Osteocyte (in vitro differentiated cells): ENCODE data around the gene SMURF1. TPM values are rescaled to one million over a fixed set of nuclear protein-coding genes. Genes with fewer than 3 reads are reported as not detected.
A peak's percentile ranks its signal among the peaks of the same experiment; 100 is the strongest.

Experiments
- DNase-seq: peaks from one replicate; pipeline ENCODE4 v3.0.0; 2021; ENCODE audit warnings: mixed read lengths; ENCODE audit not compliant: unreplicated experiment; ENCODE audit errors: extremely low spot score
- H3K27ac Mint-ChIP-seq: one replicate; pipeline ENCODE4 v1.8.0; 2021; ENCODE audit warnings: mild to moderate bottlenecking, mixed read lengths; ENCODE audit not compliant: unreplicated experiment
- H3K27me3 Mint-ChIP-seq: one replicate; pipeline ENCODE4 v1.8.0; 2021; ENCODE audit warnings: mixed read lengths; ENCODE audit not compliant: unreplicated experiment
- H3K36me3 Mint-ChIP-seq: one replicate; pipeline ENCODE4 v1.8.0; 2021; ENCODE audit warnings: mixed read lengths; ENCODE audit not compliant: unreplicated experiment
- H3K4me1 Mint-ChIP-seq: one replicate; pipeline ENCODE4 v1.8.0; 2021; ENCODE audit warnings: mixed read lengths; ENCODE audit not compliant: unreplicated experiment
- H3K4me3 Mint-ChIP-seq: one replicate; pipeline ENCODE4 v1.8.0; 2021; ENCODE audit warnings: mild to moderate bottlenecking, moderate library complexity, mixed read lengths; ENCODE audit not compliant: unreplicated experiment
- H3K9me3 Mint-ChIP-seq: one replicate; pipeline ENCODE4 v1.8.0; 2021; ENCODE audit warnings: mixed read lengths; ENCODE audit not compliant: unreplicated experiment
- total RNA-seq: library from RNA; stranded (reverse); gene quantifications from 2 replicates; pipeline ENCODE4 v1.2.1, GENCODE V29; 2021
- TF ChIP-seq, protein P1 (sequence below): fragments of 200-600 bp; sonication (generic); IDR thresholded peaks from 2 replicates; pipeline ENCODE4 v1.5.0; 2021; ENCODE audit warnings: antibody characterized with exemption, mild to moderate bottlenecking, moderate library complexity

Gene SMURF1
- total RNA-seq, 1 donor from 2014 or later, result 24.1 TPM

DNA sequence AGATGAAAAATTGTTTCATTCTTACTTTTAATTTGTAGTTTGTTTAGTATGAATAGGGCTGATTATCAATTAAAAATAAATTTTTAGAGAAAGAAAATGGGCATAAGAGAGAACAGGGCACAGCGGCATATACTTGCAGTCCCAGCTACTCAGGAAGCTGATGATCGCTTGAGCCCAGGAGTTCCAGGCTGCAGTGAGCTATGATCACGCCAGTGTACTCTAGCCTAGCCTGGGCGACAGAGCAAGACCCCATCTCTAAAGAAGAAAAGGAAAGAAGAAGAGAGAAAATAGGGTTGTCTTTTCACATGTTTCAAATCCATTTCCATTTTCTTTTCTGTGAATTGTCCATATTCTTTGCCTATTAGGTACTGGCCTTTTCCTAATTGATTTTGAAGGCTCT, 8.0 kb downstream of the SMURF1 start:
- DNase-seq, result no peak
- peaks cover 2% of the 10 kb centered on the region for H3K36me3 Mint-ChIP-seq
- no peak overlapping the region for H3K4me3 Mint-ChIP-seq
- H3K9me3 Mint-ChIP-seq, result no peaks in the 10 kb centered on the region
- peaks cover 73% of the 10 kb centered on the region for H3K4me1 Mint-ChIP-seq
- TF ChIP-seq, protein P1, sequence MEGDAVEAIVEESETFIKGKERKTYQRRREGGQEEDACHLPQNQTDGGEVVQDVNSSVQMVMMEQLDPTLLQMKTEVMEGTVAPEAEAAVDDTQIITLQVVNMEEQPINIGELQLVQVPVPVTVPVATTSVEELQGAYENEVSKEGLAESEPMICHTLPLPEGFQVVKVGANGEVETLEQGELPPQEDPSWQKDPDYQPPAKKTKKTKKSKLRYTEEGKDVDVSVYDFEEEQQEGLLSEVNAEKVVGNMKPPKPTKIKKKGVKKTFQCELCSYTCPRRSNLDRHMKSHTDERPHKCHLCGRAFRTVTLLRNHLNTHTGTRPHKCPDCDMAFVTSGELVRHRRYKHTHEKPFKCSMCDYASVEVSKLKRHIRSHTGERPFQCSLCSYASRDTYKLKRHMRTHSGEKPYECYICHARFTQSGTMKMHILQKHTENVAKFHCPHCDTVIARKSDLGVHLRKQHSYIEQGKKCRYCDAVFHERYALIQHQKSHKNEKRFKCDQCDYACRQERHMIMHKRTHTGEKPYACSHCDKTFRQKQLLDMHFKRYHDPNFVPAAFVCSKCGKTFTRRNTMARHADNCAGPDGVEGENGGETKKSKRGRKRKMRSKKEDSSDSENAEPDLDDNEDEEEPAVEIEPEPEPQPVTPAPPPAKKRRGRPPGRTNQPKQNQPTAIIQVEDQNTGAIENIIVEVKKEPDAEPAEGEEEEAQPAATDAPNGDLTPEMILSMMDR, result no peak
- H3K27me3 Mint-ChIP-seq, result no peaks in the 10 kb centered on the region
- peak overlapping the region; percentile 13 for H3K27ac Mint-ChIP-seq

DNA sequence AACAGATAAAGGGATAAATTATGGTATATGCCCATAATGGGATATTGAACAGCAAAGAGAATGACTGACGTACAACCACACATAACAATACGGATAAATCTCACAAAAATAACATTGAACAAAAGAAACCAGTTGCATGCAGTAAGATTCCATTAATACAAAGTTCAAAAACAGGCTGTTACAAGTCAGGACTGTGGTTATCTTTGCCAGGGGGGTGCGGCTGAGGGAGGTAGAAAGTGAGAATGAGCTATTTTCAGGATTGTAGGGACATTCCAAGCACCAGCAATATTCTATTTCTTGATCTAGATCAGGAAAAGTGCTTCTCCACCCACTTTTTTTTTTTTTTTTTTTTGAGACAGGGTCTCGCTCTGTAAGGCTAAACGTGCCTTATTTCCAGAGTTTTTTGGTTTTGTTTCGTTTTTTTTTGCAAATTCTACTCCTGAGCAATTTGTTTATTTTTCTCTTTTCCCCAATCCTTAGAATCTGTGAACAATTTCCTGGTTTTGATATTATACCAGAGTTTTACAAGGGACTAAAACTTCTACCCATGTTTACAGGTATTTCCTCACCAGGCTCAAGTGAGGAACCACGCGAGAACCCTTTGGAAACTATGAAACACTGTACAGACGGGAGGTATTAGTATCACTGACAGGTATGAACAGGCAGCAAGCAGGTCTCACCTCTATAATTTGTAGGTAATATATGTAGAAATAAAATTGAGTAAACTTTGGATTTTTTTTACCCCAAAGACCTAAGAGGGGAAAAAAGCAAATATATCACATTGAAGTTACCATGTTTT, 9.9 kb downstream of the SMURF1 start:
- TF ChIP-seq, protein P1, result no peak
- Mint-ChIP-seq H3K4me3 (no peak overlapping the region), H3K9me3 (no peaks in the 10 kb centered on the region), H3K27ac (no peak overlapping the region), H3K36me3 (peaks cover 2% of the 10 kb centered on the region), H3K27me3 (no peaks in the 10 kb centered on the region), H3K4me1 (peaks cover 59% of the 10 kb centered on the region)
- no peak for DNase-seq

DNA sequence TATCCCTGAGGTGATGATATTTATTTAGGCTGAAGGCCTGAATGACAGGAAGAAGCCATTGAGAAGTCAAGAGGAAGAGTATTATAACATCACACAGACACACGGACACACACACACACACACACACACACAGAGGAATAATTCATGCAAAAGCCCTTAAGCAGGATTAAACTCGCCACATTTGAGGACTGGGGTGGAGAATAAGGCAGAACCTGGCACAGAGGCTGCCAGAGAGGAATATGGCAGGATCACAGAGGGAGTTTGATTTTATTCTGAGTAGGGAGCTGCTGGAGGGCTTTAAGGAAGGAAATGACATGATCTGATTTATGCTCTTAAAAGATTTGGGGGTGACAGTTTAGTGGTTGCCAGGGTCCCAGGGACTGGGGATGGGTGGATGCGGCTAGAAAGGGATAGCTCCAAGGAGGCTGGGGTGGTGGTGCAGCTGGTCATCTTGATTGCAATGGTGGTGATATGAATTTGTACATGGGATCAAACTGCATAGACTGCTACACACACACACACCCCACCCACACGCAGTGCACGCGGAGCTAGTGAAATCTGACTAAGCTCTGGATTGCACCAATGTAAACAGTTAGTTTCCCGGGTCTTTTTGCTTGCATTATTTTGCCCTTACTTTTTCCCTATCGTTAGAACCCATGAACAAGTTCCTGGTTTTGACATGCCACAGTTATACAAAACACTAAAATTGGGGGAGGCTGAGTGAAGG, 11.2 kb downstream of the SMURF1 start:
- no peaks in the 10 kb centered on the region for H3K9me3 Mint-ChIP-seq
- H3K4me1 Mint-ChIP-seq, result peaks cover 59% of the 10 kb centered on the region
- no peaks in the 10 kb centered on the region for H3K27me3 Mint-ChIP-seq
- DNase-seq, result no peak
- TF ChIP-seq, protein P1, result no peak
- no peak overlapping the region for H3K4me3 Mint-ChIP-seq
- peaks cover 2% of the 10 kb centered on the region for H3K36me3 Mint-ChIP-seq
- peak overlapping the region; percentile 17 for H3K27ac Mint-ChIP-seq

DNA sequence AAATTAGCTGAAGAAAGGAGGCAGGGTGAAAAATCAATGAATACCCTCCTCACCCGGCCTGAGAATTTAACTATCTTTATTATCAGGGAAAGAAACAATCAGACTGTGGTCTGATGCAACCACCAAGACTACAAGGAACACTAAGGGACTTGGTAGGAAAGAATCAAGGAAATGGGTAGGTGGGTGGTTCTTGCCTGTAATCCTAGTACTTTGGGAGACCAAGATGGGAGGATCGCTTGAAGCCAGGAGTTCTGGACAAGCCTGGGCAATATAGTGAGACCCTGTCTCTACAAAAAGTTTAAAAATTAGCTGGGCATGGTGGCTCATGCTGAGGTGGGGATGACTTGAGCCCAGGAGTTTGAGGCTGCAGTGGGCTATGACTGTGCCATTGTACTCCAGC, 12.6 kb downstream of the SMURF1 start:
- peaks cover 2% of the 10 kb centered on the region for H3K36me3 Mint-ChIP-seq
- peaks cover 55% of the 10 kb centered on the region for H3K4me1 Mint-ChIP-seq
- DNase-seq, result no peak
- H3K27ac Mint-ChIP-seq, result no peak overlapping the region
- no peak overlapping the region for H3K4me3 Mint-ChIP-seq
- no peaks in the 10 kb centered on the region for H3K9me3 Mint-ChIP-seq
- TF ChIP-seq, protein P1, result no peak
- H3K27me3 Mint-ChIP-seq, result no peaks in the 10 kb centered on the region

DNA sequence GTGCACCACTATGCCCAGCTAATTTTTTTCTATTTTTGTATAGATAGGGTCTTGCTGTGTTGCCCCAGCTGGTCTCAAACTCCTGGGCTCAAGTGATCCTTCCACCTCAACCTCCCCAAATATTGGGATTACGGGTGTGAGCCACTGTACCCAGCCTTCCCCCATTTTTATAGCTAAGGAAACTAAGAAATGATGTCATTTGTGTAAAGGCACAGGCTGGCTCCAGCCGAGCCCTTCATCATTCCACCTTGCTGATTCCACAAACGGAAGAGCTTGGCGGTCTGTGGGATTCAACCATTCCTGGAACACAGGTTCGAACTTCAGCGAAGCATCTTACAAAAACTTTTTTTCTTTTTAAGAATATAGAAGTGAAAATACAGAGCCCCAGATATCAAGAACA, 14.4 kb downstream of the SMURF1 start:
- H3K27me3 Mint-ChIP-seq, result no peaks in the 10 kb centered on the region
- no peak overlapping the region for H3K4me3 Mint-ChIP-seq
- peaks cover 2% of the 10 kb centered on the region for H3K36me3 Mint-ChIP-seq
- no peak for DNase-seq
- H3K27ac Mint-ChIP-seq, result no peak overlapping the region
- no peaks in the 10 kb centered on the region for H3K9me3 Mint-ChIP-seq
- H3K4me1 Mint-ChIP-seq, result peaks cover 60% of the 10 kb centered on the region
- TF ChIP-seq, protein P1, result no peak
